NB4 (cell line): ENCODE results near the gene IDS.

Experiments used
- DNase-seq: peaks from one replicate; pipeline ENCODE4 v3.0.0; 2010; ENCODE audit warnings: low read depth
- H3K4me3 ChIP-seq: one replicate; pipeline ENCODE4 v1.5.1; 2011; ENCODE audit warnings: mild to moderate bottlenecking, low read depth, low read length, moderate library complexity
- MAX ChIP-seq: IDR thresholded peaks from 2 replicates; pipeline ENCODE4 v1.6.1; 2011; ENCODE audit warnings: low read depth, low read length
- MYC ChIP-seq: IDR thresholded peaks from 2 replicates; pipeline ENCODE4 v1.6.1; 2011; ENCODE audit warnings: low read depth, low read length
- POLR2A ChIP-seq: IDR thresholded peaks from 2 replicates; pipeline ENCODE4 v1.6.1; 2011; ENCODE audit warnings: mild to moderate bottlenecking; ENCODE audit not compliant: insufficient read length; ENCODE audit errors: extremely low read depth
- TF ChIP-seq, protein P1 (sequence below): IDR thresholded peaks from one replicate; pipeline ENCODE4 v1.5.1; 2012; ENCODE audit warnings: low read depth, low read length

IDS gene

GRCh38 chrX:149499766-149500165, 5.3 kb downstream of the IDS start:
- H3K4me3 ChIP-seq: no peak overlapping the region
- TF ChIP-seq POLR2A (no peak), MAX (no peak), MYC (no peak)
- TF ChIP-seq, protein P1, sequence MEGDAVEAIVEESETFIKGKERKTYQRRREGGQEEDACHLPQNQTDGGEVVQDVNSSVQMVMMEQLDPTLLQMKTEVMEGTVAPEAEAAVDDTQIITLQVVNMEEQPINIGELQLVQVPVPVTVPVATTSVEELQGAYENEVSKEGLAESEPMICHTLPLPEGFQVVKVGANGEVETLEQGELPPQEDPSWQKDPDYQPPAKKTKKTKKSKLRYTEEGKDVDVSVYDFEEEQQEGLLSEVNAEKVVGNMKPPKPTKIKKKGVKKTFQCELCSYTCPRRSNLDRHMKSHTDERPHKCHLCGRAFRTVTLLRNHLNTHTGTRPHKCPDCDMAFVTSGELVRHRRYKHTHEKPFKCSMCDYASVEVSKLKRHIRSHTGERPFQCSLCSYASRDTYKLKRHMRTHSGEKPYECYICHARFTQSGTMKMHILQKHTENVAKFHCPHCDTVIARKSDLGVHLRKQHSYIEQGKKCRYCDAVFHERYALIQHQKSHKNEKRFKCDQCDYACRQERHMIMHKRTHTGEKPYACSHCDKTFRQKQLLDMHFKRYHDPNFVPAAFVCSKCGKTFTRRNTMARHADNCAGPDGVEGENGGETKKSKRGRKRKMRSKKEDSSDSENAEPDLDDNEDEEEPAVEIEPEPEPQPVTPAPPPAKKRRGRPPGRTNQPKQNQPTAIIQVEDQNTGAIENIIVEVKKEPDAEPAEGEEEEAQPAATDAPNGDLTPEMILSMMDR: no peak
- no peak for DNase-seq

DNA sequence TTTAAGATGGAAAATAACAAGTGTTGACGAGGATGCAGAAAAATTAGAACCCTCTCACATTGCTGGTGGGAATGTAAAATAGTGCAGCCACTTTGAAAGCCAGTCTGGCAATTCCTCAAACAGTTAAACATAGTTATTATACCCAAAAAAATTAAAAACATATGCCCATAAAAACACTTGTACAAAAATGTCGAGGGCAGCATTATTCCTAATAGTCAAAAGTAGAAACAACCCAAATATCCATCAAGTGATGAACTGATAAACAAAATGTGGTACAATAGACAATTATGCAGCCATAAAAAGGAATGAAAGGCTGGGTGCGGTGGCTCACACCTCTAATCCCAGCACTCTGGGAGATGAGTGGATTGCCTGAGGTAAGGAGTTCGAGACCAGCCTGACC, 6.3 kb downstream of the IDS start:
- no peak for TF ChIP-seq POLR2A
- no peak for TF ChIP-seq MAX
- no peak for TF ChIP-seq MYC
- TF ChIP-seq, protein P1: no peak
- H3K4me3 ChIP-seq: no peak overlapping the region
- DNase-seq: no peak

- no peak for DNase-seq
- H3K4me3 ChIP-seq: no peak overlapping the region
- TF ChIP-seq, protein P1: no peak
- TF ChIP-seq MAX (no peak), MYC (no peak), POLR2A (no peak)
These were observed 7.5 kb downstream of the IDS start for GRCh38 chrX:149497626-149498025.

GRCh38 chrX:149497054-149497453, 8.1 kb downstream of the IDS start:
- no peak for TF ChIP-seq POLR2A
- TF ChIP-seq MAX: no peak
- H3K4me3 ChIP-seq: no peak overlapping the region
- DNase-seq: no peak

DNA sequence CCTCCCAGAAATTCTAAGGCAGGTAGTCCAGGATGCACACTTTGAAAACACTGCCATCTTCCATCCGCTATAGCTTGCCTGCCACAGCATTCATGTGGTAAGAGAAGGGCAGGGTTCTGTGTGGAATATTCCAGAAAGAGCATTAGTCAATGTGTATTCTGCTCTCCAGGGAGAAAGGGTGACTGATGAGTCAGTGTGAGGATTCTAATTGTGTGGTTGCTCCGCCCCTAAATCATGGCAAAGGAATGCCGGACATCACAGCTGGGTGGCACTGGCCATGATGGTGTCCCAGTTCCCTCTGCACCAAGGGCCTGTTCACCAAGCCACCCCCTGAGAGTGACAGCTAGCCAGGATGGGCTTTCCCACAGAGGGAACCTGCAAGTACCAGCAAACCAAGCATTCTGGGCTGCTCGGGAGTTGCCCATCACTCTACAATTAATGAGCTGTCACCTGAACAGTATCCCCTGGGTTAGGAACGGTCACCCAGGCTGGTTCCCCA, 9.5 kb downstream of the IDS start:
- DNase-seq: no peak
- TF ChIP-seq POLR2A (no peak), MYC (no peak), MAX (no peak)
- TF ChIP-seq, protein P1: no peak

DNA sequence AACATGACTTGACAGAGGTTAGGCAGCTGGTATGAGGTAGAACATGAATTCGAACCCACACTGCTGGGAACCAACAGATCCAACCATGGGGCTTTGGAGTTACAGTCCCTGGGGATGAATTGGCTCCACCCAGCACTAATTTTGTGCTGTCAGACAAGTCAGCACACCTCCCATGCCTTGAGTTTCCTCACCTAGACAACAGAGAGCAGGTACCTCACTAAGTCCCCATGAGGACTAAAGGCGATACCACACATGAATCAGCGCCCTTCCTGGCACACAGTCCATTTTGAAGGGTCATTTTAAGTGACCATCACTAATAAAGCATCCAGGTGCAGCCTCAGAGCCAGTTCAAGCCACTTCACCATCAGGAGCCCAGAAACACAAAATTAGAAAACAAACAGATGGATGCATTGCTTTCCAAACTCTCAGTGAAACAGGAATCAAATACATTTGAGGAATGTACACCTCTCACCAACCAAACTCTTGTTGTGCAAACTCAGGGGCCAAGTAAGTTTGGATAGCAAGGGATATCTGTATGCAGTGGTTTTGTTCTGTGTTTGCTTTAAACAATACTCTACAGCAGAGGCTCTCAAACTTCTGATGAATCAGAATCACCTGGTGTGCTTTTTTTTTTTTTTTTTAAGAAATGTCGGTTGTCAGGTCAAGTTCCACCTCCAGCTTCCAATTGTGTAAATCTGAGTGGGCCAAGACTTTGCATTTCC, 10.1 kb downstream of the IDS start:
- no peak for TF ChIP-seq MAX
- H3K4me3 ChIP-seq: no peak overlapping the region
- DNase-seq: no peak

More for the DNA sequence above, 9.5 kb downstream of the IDS start:
- H3K4me3 ChIP-seq: no peak overlapping the region
